Measurements from ENCODE around the gene STXBP6.
"Not testable (repeated sequence)": the region's sequence is repeated elsewhere in the genome, so short reads cannot be mapped to it uniquely, and the experiment has no call there.

Gene STXBP6

GRCh38 chr14:24847568-24848095, 202.3 kb downstream of the STXBP6 start:
- DNase-seq = no peak
- intact Hi-C loops (cut with DNase I) = no loop called here

GRCh38 chr14:24846261-24846660, 203.7 kb downstream of the STXBP6 start:
- intact Hi-C loops (cut with DNase I) = no loop called here
- no peak for DNase-seq

DNA sequence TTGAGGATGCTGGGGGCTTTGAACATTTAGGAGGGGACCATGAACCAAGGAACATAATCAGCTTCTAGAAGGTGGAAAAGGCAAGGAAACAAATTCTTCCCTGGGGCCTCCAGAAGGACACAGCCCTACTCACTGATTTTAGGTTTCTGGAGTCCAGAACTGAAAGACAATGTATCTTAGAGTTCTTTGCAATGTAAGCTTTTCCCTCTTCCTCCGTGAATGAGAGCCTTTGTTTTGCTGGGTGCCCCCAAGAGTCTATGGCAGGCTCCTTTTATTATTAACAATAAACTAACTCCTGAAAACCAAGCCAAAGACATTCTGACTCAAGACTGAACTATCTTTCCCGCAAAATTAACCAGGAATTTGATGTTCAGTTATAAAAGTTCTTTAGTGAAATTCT, 204.1 kb downstream of the STXBP6 start:
- DNase-seq = no peak
- intact Hi-C loops (cut with DNase I) = no loop called here

DNA sequence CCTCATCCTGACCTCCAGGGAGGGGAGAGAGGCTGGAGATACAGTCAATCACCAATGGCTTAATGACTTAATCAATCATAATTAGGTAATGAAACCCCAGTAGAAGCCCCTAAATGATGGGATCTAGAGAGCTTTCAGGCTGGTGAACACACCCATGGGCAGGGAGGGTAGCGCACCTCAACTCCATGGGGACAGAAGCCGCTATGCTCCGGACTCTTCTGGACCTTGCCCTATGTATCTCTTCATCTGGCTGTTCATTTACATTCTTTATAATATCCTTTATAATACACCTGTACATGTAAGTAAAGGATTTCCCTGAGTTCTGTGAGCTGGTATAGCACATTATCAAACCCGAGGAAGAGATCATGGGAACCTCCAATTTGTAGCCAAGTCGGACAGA, 205.9 kb downstream of the STXBP6 start:
- intact Hi-C loops (cut with DNase I) = no loop called here
- peak in 1 of 10 donors; percentile 52 for DNase-seq

DNA sequence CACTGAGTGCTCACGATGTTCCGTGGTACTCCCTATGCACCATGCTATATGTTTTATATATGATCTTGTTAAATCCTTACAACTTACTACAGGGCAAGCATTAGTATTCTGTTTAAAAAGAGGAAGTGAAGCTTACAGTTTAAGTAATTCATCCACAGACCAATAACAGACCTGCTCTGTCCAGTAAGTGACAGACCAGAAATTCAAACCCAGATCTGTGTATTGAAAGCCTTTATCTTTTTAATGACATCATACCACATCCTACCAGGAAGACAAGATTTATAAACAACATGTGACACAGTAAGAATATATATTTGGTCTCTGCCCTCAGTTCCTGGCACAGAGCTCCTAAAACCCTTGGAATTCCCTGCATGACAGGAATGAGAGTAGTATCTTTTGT, 206.5 kb downstream of the STXBP6 start:
- intact Hi-C loops (cut with DNase I) = no loop called here
- no peak for DNase-seq

DNA sequence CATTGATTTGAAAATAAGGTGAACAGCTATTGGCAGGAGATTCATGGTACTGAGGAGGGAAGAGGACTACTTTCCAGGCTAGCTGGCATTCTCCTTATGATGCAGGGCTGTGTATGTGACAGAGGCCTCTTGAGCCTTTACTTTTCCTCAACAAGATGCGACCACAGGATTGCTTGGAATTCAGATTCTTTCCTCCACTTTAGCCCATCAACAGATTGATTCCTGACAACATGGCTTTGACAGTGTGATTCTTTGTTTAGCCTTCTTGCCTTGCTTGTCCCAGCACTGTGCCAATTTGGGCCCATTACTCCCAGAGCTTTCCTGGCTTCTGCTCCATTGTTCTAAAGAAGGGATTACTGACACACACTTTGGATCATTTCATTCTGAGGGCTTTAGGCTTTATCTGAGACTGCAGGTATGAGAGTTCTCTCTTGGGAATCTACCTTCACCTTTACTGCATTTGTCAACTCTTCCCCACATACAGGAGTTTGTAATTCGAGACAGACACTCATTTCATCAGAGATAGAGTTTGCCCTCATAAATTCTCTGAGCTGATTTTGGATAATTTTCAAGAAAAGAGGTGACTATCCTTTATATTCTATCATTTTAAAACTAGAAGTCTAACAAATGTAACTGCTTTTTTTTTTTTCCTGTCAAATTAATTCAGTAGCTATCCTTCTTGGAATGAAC, 209.6 kb downstream of the STXBP6 start:
- intact Hi-C loops (cut with DNase I) = no loop called here
- no peak for DNase-seq

DNA sequence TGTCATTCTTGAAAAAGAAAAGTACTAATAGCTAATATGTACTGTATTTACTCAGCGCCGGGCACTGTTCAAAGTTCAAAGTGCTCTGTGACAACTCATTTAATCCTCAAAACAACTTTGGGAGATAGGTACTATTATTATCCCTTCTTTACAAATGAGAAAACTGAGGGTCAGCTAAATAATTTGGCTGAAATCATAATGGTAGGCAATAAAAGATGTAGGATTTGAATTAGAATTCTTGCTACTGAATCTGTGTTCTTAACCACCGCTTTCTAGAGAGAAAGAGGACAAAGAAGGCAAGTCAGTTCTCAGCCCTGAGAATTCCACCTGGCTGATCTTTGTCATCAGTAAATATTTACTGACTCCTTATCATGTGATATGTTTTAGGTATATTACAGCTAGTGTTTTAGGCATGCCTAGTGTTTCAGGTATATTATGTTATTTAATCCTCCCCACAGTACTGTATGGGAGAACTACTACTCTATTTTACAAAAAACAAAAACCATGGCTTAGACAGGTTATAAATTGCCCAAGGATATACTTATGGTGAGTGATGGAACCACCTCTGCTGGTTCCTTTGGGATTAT, 210.2 kb downstream of the STXBP6 start:
- intact Hi-C loops (cut with DNase I) = no loop called here
- DNase-seq = no peak

DNA sequence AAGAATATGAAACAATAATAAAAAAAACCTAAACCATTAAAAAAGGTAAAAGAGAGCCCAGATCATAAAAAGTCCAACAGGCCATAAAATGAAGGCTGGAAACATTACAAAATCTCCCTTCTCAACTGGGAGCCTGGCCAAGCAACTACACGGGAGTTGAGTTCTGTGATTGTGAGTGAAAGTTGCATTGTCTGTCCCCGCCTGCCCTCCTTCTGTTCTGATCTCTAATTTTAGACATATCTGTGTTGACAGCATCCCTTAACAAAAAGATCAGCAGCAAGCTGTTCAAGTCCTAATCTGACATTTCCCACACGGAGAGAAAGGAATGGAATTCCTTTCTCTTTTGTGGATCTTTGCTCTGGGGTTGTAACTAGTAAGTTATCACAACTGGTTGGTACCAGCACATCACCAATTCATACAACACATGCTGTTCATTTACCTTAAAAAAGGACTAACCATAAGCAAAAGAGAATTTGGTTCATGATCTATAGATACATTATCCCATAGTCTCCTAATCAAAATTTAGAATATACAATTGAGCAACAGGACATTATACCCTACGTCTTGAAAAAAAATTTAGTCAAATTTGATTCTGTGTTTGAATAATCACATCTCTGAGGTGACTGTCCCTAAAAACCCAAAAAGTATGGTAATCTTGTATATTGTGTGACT, 210.9 kb downstream of the STXBP6 start:
- intact Hi-C loops (cut with DNase I) = no loop called here
- no peak for DNase-seq

GRCh38 chr14:24837280-24838046, 212.5 kb downstream of the STXBP6 start:
- no peak for DNase-seq
- intact Hi-C loops (cut with DNase I) = no loop called here

DNA sequence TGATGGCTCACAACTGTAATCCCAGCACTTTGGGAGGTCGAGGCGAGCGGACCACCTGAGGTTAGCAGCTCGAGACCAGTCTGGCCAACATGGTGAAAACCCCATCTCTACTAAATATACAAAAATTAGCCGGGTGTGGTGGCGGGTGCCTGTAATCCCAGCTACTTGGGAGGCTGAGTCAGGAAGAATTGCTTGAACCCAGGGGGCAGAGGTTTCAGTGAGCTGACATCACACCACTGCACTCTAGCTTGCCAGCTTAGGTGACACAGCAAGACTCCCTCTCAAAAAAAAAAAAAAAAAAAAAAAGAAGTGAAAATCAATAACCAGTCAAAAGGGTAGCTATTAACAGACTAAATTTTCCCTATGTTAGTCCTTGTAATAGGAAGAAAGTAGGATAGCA, 213.6 kb downstream of the STXBP6 start:
- intact Hi-C loops (cut with DNase I); DNase-seq: not testable (repeated sequence)

GRCh38 chr14:24834956-24835355, 215.0 kb downstream of the STXBP6 start:
- DNase-seq = no peak
- intact Hi-C loops (cut with DNase I) = no loop called here

GRCh38 chr14:24833385-24833784, 216.6 kb downstream of the STXBP6 start:
- intact Hi-C loops (cut with DNase I) = no loop called here
- DNase-seq = no peak

GRCh38 chr14:24831677-24832076, 218.3 kb downstream of the STXBP6 start:
- intact Hi-C loops (cut with DNase I) = no loop called here
- no peak for DNase-seq

- intact Hi-C loops (cut with DNase I) = no loop called here
- DNase-seq = no peak
These were observed 220.1 kb downstream of the STXBP6 start for GRCh38 chr14:24829862-24830261.

DNA sequence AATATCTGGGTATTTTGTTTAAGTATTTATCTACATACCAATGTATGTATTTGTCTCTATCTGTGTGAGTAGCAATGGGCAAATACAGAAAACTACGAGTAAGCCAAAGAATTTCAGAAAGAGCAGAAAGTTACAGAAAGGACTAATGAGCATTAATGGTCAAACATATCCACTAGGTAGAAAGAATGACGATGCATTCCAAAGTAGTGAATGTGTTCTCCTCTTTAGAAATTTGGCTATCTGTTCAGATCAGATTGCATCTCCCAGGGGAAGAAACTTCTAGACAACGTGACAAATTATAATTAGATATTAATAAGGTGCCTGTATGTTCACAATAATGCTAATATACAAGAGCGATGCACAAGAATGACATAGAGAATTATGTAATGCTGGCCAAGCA, 221.5 kb downstream of the STXBP6 start:
- DNase-seq = no peak
- intact Hi-C loops (cut with DNase I) = no loop called here

DNA sequence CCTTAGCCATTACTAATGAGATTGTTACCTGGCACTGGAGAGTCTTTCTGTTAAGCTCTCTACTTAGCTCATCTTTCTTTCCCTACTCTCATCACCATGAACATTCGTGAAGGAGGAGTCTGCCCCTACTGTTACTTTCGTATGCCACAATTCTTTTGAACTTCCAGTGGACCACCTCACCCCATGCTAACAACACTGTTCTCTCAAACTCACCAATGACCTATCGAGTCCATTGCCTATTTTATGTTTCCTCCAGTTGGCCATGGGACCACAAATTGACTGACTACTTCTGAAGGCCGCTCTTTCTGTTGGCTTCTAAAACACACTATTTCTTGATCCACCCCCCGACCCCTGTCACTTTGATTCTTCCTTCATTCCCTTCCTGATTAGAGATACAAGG, 223.6 kb downstream of the STXBP6 start:
- no peak for DNase-seq
- intact Hi-C loops (cut with DNase I) = no loop called here

- DNase-seq = no peak
- intact Hi-C loops (cut with DNase I) = no loop called here
These were observed 229.3 kb downstream of the STXBP6 start for GRCh38 chr14:24820616-24821015.

GRCh38 chr14:24818823-24819341, 231.1 kb downstream of the STXBP6 start:
- intact Hi-C loops (cut with DNase I) = no loop called here
- peak in 1 of 10 donors; percentile 21 for DNase-seq

DNA sequence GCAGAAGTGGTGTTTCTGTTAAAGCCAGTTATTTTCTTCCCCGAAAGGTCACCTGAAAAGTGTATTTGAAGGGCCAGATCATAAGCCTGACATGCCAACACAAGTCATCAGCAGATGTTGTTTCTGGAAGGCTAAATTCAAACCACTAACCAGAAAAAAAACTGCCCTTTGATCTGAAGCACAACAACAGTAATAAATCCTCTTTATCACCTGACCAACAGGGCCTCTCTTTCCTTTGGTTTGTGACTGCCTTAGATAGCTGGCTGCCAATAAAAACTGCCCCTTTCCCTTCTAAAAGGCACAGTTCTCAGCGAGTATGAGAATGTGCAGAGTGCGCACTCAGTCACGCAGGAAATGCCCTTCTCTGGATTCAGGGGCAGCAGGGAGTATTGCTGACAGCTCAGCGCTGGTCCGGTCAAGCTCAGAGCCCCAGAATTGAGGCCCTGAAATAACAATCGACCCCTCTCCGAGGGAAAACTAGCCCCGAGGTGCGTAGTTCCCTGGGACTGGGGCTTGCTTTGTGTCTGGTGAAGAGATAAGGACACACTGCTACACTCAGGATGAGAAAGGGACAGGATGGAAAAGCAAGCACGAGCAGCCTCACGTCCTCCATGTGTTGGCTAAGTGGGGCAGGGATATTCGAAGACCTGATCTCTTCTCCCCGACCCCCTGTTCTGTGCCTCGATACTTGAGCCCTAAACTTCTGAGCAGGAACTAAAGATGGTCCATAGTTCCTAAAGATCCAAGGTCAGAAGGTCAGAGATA, 231.7 kb downstream of the STXBP6 start:
- intact Hi-C loops (cut with DNase I) = no loop called here
- DNase-seq = no peak
